ENCODE results near the gene PMEPA1. TPM values are rescaled to one million over a fixed set of nuclear protein-coding genes. Genes with fewer than 3 reads are reported as not detected.

Gene PMEPA1
- total and polyA plus RNA-seq, 2 experiments from 2014 or later = 7.3 to 15.4 TPM

DNA sequence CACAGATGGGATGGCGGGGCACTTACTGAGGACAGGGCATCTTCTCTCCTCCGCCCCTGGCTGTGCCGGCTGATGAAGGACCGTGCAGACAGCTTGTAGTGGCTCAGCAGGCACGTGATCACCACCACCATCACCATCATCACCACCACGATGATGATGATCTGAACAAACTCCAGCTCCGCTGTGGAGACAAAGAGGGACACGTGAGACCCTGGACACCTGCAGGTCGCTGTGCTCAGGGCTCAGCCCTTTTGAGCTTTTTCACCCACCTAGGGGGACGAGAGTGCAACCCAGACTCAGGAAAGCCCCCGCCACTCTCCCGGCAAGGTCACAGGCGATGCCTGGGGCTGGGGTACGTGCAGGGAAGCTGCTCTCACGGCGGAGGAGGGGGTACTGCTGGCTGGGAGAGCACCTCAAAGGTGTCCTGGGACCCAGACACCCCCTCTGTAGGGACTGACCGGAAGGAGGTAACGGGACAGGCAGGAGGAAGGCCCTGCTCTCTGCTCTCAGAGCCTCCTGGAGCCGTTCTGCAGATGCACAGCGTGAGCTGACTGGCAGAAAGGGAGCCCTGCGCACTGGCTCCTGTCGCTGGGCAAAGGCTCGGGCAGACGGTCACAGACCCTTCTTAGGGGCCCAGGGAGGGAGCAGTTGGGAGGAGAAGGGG lies 50.2 kb downstream of the PMEPA1 start (continued):
- TF ChIP-seq, protein P1, sequence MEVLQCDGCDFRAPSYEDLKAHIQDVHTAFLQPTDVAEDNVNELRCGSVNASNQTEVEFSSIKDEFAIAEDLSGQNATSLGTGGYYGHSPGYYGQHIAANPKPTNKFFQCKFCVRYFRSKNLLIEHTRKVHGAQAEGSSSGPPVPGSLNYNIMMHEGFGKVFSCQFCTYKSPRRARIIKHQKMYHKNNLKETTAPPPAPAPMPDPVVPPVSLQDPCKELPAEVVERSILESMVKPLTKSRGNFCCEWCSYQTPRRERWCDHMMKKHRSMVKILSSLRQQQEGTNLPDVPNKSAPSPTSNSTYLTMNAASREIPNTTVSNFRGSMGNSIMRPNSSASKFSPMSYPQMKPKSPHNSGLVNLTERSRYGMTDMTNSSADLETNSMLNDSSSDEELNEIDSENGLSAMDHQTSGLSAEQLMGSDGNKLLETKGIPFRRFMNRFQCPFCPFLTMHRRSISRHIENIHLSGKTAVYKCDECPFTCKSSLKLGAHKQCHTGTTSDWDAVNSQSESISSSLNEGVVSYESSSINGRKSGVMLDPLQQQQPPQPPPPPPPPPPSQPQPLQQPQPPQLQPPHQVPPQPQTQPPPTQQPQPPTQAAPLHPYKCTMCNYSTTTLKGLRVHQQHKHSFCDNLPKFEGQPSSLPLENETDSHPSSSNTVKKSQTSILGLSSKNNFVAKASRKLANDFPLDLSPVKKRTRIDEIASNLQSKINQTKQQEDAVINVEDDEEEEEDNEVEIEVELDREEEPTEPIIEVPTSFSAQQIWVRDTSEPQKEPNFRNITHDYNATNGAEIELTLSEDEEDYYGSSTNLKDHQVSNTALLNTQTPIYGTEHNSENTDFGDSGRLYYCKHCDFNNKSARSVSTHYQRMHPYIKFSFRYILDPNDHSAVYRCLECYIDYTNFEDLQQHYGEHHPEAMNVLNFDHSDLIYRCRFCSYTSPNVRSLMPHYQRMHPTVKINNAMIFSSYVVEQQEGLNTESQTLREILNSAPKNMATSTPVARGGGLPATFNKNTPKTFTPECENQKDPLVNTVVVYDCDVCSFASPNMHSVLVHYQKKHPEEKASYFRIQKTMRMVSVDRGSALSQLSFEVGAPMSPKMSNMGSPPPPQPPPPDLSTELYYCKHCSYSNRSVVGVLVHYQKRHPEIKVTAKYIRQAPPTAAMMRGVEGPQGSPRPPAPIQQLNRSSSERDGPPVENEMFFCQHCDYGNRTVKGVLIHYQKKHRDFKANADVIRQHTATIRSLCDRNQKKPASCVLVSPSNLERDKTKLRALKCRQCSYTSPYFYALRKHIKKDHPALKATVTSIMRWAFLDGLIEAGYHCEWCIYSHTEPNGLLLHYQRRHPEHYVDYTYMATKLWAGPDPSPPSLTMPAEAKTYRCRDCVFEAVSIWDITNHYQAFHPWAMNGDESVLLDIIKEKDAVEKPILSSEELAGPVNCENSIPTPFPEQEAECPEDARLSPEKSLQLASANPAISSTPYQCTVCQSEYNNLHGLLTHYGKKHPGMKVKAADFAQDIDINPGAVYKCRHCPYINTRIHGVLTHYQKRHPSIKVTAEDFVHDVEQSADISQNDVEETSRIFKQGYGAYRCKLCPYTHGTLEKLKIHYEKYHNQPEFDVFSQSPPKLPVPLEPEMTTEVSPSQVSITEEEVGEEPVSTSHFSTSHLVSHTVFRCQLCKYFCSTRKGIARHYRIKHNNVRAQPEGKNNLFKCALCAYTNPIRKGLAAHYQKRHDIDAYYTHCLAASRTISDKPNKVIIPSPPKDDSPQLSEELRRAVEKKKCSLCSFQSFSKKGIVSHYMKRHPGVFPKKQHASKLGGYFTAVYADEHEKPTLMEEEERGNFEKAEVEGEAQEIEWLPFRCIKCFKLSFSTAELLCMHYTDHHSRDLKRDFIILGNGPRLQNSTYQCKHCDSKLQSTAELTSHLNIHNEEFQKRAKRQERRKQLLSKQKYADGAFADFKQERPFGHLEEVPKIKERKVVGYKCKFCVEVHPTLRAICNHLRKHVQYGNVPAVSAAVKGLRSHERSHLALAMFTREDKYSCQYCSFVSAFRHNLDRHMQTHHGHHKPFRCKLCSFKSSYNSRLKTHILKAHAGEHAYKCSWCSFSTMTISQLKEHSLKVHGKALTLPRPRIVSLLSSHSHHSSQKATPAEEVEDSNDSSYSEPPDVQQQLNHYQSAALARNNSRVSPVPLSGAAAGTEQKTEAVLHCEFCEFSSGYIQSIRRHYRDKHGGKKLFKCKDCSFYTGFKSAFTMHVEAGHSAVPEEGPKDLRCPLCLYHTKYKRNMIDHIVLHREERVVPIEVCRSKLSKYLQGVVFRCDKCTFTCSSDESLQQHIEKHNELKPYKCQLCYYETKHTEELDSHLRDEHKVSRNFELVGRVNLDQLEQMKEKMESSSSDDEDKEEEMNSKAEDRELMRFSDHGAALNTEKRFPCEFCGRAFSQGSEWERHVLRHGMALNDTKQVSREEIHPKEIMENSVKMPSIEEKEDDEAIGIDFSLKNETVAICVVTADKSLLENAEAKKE (CRISPR knock-in tag; IDR thresholded peaks at IDR 0.05) = no peak
- TF ChIP-seq NANOG (IDR thresholded peaks at IDR 0.05; ENCODE audit: borderline replicate concordance) (no peak), EZH2phosphoT487 (IDR thresholded peaks at IDR 0.05; ENCODE audit: unreplicated experiment) (no peak), CREB1 (CRISPR knock-in tag; IDR thresholded peaks at IDR 0.05; ENCODE audit: low read depth) (no peak)
- TF ChIP-seq, protein P2, sequence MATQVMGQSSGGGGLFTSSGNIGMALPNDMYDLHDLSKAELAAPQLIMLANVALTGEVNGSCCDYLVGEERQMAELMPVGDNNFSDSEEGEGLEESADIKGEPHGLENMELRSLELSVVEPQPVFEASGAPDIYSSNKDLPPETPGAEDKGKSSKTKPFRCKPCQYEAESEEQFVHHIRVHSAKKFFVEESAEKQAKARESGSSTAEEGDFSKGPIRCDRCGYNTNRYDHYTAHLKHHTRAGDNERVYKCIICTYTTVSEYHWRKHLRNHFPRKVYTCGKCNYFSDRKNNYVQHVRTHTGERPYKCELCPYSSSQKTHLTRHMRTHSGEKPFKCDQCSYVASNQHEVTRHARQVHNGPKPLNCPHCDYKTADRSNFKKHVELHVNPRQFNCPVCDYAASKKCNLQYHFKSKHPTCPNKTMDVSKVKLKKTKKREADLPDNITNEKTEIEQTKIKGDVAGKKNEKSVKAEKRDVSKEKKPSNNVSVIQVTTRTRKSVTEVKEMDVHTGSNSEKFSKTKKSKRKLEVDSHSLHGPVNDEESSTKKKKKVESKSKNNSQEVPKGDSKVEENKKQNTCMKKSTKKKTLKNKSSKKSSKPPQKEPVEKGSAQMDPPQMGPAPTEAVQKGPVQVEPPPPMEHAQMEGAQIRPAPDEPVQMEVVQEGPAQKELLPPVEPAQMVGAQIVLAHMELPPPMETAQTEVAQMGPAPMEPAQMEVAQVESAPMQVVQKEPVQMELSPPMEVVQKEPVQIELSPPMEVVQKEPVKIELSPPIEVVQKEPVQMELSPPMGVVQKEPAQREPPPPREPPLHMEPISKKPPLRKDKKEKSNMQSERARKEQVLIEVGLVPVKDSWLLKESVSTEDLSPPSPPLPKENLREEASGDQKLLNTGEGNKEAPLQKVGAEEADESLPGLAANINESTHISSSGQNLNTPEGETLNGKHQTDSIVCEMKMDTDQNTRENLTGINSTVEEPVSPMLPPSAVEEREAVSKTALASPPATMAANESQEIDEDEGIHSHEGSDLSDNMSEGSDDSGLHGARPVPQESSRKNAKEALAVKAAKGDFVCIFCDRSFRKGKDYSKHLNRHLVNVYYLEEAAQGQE (IDR thresholded peaks at IDR 0.05; ENCODE audit: unreplicated experiment) = no peak

Data from GM23338 (cell line).